ENCODE data around the gene RPRD1B. TPM values are rescaled to one million over a fixed set of nuclear protein-coding genes. Genes with fewer than 3 reads are reported as not detected.

The RPRD1B gene
- total and polyA plus RNA-seq, 2 of the 13 experiments (the other 11 are each of a cell fraction or from before 2014, with no cell fraction given), result 31.1 to 41.5 TPM

DNA sequence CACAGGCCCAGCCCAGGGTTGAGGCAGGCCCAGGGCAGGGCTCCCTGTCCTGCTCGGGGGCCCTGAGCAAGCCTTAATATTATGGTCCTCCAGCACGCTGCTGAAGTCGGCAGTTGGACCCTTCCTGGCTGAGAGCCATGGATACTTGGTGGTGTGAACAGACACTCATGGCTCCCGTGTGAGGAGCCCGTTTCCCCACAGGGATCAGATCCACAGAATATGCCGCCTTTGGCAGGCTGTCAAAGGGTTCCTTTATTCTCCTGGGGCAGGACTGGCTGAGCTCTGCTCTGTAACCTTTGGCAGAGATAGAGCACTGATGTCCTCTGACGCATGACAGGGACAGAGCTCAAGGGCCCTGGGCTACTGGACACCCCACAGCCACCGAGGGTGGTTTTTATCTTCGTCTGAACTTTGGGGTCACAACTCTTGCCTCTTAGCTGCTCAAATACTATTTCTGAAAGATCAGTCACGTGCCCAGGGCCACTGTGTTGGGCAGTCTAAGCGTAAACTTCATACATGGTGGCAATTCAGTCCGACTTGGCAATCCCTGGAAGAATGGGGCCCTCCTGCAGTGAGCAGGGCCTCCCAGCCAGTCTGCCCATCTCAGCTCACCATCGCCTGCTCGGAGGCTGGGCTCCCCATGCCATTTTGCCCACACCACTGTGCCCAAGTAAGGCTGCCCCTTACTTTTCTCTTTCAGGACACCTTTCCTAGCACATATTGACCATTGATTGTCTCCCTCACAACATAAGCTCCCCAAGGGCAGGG, 49.3 kb upstream of the RPRD1B start (continued):
- TF ChIP-seq, protein P1, sequence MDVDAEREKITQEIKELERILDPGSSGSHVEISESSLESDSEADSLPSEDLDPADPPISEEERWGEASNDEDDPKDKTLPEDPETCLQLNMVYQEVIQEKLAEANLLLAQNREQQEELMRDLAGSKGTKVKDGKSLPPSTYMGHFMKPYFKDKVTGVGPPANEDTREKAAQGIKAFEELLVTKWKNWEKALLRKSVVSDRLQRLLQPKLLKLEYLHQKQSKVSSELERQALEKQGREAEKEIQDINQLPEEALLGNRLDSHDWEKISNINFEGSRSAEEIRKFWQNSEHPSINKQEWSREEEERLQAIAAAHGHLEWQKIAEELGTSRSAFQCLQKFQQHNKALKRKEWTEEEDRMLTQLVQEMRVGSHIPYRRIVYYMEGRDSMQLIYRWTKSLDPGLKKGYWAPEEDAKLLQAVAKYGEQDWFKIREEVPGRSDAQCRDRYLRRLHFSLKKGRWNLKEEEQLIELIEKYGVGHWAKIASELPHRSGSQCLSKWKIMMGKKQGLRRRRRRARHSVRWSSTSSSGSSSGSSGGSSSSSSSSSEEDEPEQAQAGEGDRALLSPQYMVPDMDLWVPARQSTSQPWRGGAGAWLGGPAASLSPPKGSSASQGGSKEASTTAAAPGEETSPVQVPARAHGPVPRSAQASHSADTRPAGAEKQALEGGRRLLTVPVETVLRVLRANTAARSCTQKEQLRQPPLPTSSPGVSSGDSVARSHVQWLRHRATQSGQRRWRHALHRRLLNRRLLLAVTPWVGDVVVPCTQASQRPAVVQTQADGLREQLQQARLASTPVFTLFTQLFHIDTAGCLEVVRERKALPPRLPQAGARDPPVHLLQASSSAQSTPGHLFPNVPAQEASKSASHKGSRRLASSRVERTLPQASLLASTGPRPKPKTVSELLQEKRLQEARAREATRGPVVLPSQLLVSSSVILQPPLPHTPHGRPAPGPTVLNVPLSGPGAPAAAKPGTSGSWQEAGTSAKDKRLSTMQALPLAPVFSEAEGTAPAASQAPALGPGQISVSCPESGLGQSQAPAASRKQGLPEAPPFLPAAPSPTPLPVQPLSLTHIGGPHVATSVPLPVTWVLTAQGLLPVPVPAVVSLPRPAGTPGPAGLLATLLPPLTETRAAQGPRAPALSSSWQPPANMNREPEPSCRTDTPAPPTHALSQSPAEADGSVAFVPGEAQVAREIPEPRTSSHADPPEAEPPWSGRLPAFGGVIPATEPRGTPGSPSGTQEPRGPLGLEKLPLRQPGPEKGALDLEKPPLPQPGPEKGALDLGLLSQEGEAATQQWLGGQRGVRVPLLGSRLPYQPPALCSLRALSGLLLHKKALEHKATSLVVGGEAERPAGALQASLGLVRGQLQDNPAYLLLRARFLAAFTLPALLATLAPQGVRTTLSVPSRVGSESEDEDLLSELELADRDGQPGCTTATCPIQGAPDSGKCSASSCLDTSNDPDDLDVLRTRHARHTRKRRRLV (CRISPR knock-in tag; IDR thresholded peaks at IDR 0.05), result no peak
- TF ChIP-seq ZBTB21 (CRISPR knock-in tag; IDR thresholded peaks at IDR 0.05), result no peak
- no peak for TF ChIP-seq ZNF224 (CRISPR knock-in tag; IDR thresholded peaks at IDR 0.05)
- TF ChIP-seq SAFB2 (CRISPR knock-in tag; IDR thresholded peaks at IDR 0.05; ENCODE audit: borderline replicate concordance, low read depth), result no peak
- TF ChIP-seq KLF16 (CRISPR knock-in tag; IDR thresholded peaks at IDR 0.05), result 0 out of 4 replicates have a peak, but pooled peaks of 1 of the 2 experiments have one; percentile 40
- no peak; the same call in 1 of the 2 replicates for TF ChIP-seq ZNF124 (CRISPR knock-in tag; IDR thresholded peaks at IDR 0.05)
- TF ChIP-seq ZMAT3 (CRISPR knock-in tag; conservative IDR thresholded peaks at IDR 0.05), result no peak
- TF ChIP-seq, protein P2, sequence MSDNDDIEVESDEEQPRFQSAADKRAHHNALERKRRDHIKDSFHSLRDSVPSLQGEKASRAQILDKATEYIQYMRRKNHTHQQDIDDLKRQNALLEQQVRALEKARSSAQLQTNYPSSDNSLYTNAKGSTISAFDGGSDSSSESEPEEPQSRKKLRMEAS (IDR thresholded peaks at IDR 0.05), result peak; percentile 82
- no peak for TF ChIP-seq HOXA5 (CRISPR knock-in tag; IDR thresholded peaks at IDR 0.05)
- TF ChIP-seq ZNF772 (CRISPR knock-in tag; IDR thresholded peaks at IDR 0.05), result peak; percentile 90
- peak; percentile 82; the same call in 1 of the 2 replicates for TF ChIP-seq ZNF605 (CRISPR knock-in tag; IDR thresholded peaks at IDR 0.05)
- TF ChIP-seq MTF2 (CRISPR knock-in tag; IDR thresholded peaks at IDR 0.05; ENCODE audit: borderline replicate concordance), result no peak
- no peak for TF ChIP-seq ZFP36L1 (CRISPR knock-in tag; IDR thresholded peaks at IDR 0.05)
- TF ChIP-seq IRF2 (CRISPR knock-in tag; IDR thresholded peaks at IDR 0.05), result peak; percentile 18; the same call in 1 of the 2 replicates
- peak; percentile 94 for TF ChIP-seq RXRB (CRISPR knock-in tag; IDR thresholded peaks at IDR 0.05; ENCODE audit: borderline replicate concordance)
- TF ChIP-seq GATAD2A (CRISPR knock-in tag; IDR thresholded peaks at IDR 0.05), result peak; percentile 86
- TF ChIP-seq NAIF1 (CRISPR knock-in tag; IDR thresholded peaks at IDR 0.05; ENCODE audit: borderline replicate concordance), result no peak
- no peak for TF ChIP-seq JARID2 (CRISPR knock-in tag; IDR thresholded peaks at IDR 0.05; ENCODE audit: insufficient replicate concordance)
- no peak for TF ChIP-seq NBN (conservative IDR thresholded peaks at IDR 0.05)
- TF ChIP-seq, protein P3, sequence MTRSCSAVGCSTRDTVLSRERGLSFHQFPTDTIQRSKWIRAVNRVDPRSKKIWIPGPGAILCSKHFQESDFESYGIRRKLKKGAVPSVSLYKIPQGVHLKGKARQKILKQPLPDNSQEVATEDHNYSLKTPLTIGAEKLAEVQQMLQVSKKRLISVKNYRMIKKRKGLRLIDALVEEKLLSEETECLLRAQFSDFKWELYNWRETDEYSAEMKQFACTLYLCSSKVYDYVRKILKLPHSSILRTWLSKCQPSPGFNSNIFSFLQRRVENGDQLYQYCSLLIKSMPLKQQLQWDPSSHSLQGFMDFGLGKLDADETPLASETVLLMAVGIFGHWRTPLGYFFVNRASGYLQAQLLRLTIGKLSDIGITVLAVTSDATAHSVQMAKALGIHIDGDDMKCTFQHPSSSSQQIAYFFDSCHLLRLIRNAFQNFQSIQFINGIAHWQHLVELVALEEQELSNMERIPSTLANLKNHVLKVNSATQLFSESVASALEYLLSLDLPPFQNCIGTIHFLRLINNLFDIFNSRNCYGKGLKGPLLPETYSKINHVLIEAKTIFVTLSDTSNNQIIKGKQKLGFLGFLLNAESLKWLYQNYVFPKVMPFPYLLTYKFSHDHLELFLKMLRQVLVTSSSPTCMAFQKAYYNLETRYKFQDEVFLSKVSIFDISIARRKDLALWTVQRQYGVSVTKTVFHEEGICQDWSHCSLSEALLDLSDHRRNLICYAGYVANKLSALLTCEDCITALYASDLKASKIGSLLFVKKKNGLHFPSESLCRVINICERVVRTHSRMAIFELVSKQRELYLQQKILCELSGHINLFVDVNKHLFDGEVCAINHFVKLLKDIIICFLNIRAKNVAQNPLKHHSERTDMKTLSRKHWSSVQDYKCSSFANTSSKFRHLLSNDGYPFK (CRISPR knock-in tag; IDR thresholded peaks at IDR 0.05; ENCODE audit: borderline replicate concordance), result peak; percentile 45; the same call in 1 of the 2 replicates
- TF ChIP-seq SP5 (CRISPR knock-in tag; IDR thresholded peaks at IDR 0.05; ENCODE audit: borderline replicate concordance, low read depth), result no peak
- TF ChIP-seq ZNF672 (CRISPR knock-in tag; IDR thresholded peaks at IDR 0.05), result no peak
